ENCODE data around the gene NOX3. TPM values are rescaled to one million over a fixed set of nuclear protein-coding genes. Genes with fewer than 3 reads are reported as not detected.

NOX3 gene
- total and polyA plus RNA-seq, 2 experiments from 2014 or later = not detected

DNA sequence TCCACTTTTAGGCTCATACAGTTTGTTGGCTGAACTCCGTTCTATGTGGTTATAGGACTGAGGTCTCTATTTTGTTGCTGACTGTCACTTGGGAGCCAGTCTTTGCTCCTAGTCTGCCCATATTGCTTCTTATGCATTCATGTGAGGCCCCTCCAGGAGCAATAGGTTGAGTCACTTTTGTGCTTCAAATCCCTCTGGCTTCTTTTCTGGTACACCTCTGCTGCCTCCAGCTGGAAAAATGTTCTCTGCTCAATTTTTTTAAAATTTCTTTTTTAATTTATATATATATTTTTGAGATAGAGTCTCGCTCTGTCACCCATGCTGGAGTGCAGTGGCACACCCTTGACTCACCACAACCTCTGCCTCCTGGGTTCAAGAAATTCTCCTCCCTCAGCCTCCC lies 42.7 kb upstream of the NOX3 start:
- Histone ChIP-seq H3K4me3 (no peak overlapping the region), H4K20me1 (replicated peaks; ENCODE audit: insufficient read depth) (no peaks in the 10 kb centered on the region), H3K36me3 (ENCODE audit: insufficient read depth) (no peaks in the 10 kb centered on the region), H3K4me2 (no peak overlapping the region), H3K79me2 (replicated peaks; ENCODE audit: insufficient read depth) (no peaks in the 10 kb centered on the region), H3K9me2 (ENCODE audit: insufficient read depth) (no peaks in the 10 kb centered on the region), H2AFZ (no peak overlapping the region), H3K27me3 (ENCODE audit: insufficient read depth) (no peaks in the 10 kb centered on the region), H3F3A (replicated peaks; ENCODE audit: low read depth) (no peaks in the 10 kb centered on the region), H3K27ac (ENCODE audit: low read depth) (no peak overlapping the region), H3K4me1 (ENCODE audit: insufficient read depth) (0 out of 2 replicates have a peak, but pooled peaks cover 3% of the 10 kb centered on the region)
- no peak overlapping the region for H3K27ac Mint-ChIP-seq
- ATAC-seq (no peak), DNase-seq (ENCODE audit: low spot score) (no peak)
- H3K4me3 Mint-ChIP-seq = no peak overlapping the region
- H3K36me3 Mint-ChIP-seq (ENCODE audit: low read depth) = no peaks in the 10 kb centered on the region
- TF ChIP-seq CREB1 (CRISPR knock-in tag; IDR thresholded peaks at IDR 0.05; ENCODE audit: low read depth) = no peak
- TF ChIP-seq, protein P1, sequence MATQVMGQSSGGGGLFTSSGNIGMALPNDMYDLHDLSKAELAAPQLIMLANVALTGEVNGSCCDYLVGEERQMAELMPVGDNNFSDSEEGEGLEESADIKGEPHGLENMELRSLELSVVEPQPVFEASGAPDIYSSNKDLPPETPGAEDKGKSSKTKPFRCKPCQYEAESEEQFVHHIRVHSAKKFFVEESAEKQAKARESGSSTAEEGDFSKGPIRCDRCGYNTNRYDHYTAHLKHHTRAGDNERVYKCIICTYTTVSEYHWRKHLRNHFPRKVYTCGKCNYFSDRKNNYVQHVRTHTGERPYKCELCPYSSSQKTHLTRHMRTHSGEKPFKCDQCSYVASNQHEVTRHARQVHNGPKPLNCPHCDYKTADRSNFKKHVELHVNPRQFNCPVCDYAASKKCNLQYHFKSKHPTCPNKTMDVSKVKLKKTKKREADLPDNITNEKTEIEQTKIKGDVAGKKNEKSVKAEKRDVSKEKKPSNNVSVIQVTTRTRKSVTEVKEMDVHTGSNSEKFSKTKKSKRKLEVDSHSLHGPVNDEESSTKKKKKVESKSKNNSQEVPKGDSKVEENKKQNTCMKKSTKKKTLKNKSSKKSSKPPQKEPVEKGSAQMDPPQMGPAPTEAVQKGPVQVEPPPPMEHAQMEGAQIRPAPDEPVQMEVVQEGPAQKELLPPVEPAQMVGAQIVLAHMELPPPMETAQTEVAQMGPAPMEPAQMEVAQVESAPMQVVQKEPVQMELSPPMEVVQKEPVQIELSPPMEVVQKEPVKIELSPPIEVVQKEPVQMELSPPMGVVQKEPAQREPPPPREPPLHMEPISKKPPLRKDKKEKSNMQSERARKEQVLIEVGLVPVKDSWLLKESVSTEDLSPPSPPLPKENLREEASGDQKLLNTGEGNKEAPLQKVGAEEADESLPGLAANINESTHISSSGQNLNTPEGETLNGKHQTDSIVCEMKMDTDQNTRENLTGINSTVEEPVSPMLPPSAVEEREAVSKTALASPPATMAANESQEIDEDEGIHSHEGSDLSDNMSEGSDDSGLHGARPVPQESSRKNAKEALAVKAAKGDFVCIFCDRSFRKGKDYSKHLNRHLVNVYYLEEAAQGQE (IDR thresholded peaks at IDR 0.05; ENCODE audit: unreplicated experiment) = no peak
- TF ChIP-seq EZH2phosphoT487 (IDR thresholded peaks at IDR 0.05; ENCODE audit: unreplicated experiment) = no peak
- no peak for TF ChIP-seq EZH2 (IDR thresholded peaks at IDR 0.05; ENCODE audit: low read depth, unreplicated experiment)
- no peak for TF ChIP-seq NANOG (IDR thresholded peaks at IDR 0.05; ENCODE audit: borderline replicate concordance)
- TF ChIP-seq JUNB (IDR thresholded peaks at IDR 0.05; ENCODE audit: unreplicated experiment) = no peak
- no peak for TF ChIP-seq STAT1 (IDR thresholded peaks at IDR 0.05; ENCODE audit: unreplicated experiment)
- no peak for TF ChIP-seq ZNF114 (CRISPR knock-in tag; IDR thresholded peaks at IDR 0.05)
- TF ChIP-seq ZNF462 (CRISPR knock-in tag; IDR thresholded peaks at IDR 0.05) = no peak
- no peak for TF ChIP-seq POLR2AphosphoS5 (IDR thresholded peaks at IDR 0.05; ENCODE audit: low read depth)
- no peak for TF ChIP-seq ZNF331 (CRISPR knock-in tag; IDR thresholded peaks at IDR 0.05; ENCODE audit: low read depth)
- TF ChIP-seq, protein P2, sequence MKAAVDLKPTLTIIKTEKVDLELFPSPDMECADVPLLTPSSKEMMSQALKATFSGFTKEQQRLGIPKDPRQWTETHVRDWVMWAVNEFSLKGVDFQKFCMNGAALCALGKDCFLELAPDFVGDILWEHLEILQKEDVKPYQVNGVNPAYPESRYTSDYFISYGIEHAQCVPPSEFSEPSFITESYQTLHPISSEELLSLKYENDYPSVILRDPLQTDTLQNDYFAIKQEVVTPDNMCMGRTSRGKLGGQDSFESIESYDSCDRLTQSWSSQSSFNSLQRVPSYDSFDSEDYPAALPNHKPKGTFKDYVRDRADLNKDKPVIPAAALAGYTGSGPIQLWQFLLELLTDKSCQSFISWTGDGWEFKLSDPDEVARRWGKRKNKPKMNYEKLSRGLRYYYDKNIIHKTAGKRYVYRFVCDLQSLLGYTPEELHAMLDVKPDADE (IDR thresholded peaks at IDR 0.05) = no peak
- TF ChIP-seq CTCF (conservative IDR thresholded peaks at IDR 0.05; ENCODE audit: low read depth in 2 of 2) = no peak
- peaks cover 7% of the 10 kb centered on the region; the same call in 2 of the 3 replicates for H3K4me1 Mint-ChIP-seq
- H3K9me3 Mint-ChIP-seq = peaks cover 8% of the 10 kb centered on the region; the same call in 2 of the 3 replicates
- no peaks in the 10 kb centered on the region for H3K27me3 Mint-ChIP-seq (ENCODE audit: insufficient read depth, low read depth, poor library complexity)
